Right lobe of liver (tissue), 4 donors: ENCODE measurements around the gene TMEM132D.

Experiments
- POLR2A ChIP-seq: fragments of 450-650 bp; IDR thresholded peaks from one replicate; pipeline ENCODE4 v1.6.1; 2017; ENCODE audit warnings: antibody characterized with exemption, mild to moderate bottlenecking
- TF ChIP-seq, protein P1 (sequence below), 4 donors: fragments of 200-600 bp in 3 of 4; fragments of 450-650 bp in 1 of 4; IDR thresholded peaks; one replicate each; pipeline versions ENCODE4 v1.5.1 to v1.8.0; 2016 to 2022; ENCODE audit warnings: antibody characterized with exemption in 4 of 4, mild to moderate bottlenecking in 2 of 4
- donor health status: DM: no; HTN: no; CAD: no.
- donor health status: DM: no; HTN: no; CAD: no.
- donor health status: DM: no; HTN: yes; CAD: no.

DNA sequence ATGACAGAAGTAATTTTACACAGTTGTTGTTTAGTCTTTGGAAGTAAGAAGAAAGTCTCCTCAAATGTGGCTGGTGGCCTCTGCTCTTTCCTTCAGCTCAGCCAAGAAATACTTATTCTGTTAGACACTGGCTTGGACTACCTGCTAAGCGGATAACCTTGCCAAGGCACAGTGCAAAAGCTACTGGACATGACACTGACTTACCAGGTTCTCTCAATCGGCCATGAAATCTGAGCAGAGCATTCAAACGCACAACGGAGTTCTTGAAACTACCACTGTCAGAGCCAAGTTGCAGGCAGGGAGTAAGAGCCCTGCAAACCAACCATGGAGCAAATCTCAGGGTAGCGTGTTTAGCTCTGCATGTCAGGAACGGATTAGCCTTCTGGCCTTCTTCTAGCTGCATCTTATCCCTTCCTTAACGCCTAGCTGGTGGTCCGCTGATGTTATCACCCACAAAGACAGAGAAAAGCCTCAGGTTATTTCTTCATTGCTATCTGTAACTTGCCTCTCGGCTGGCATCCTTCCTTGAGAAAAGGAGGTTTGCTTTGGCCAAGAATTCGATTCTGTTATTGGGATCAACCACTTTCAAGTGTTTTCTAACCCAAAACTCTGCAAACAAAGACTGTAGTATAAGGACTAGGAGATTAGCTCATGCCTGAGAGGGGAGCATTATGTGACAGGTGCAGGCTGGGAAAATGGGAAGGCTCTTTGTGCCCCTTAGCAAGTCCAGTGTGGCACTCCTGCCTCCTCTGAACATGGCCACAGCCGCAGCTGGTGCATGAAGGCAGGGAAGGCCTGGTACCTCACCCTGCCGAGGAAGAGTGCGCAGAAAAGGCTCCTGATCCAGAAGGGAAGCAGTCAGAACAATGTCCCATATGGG is 827.1 kb downstream of the TMEM132D start:
- TF ChIP-seq, protein P1, sequence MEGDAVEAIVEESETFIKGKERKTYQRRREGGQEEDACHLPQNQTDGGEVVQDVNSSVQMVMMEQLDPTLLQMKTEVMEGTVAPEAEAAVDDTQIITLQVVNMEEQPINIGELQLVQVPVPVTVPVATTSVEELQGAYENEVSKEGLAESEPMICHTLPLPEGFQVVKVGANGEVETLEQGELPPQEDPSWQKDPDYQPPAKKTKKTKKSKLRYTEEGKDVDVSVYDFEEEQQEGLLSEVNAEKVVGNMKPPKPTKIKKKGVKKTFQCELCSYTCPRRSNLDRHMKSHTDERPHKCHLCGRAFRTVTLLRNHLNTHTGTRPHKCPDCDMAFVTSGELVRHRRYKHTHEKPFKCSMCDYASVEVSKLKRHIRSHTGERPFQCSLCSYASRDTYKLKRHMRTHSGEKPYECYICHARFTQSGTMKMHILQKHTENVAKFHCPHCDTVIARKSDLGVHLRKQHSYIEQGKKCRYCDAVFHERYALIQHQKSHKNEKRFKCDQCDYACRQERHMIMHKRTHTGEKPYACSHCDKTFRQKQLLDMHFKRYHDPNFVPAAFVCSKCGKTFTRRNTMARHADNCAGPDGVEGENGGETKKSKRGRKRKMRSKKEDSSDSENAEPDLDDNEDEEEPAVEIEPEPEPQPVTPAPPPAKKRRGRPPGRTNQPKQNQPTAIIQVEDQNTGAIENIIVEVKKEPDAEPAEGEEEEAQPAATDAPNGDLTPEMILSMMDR (IDR thresholded peaks at IDR 0.05): no peak
- no peak for TF ChIP-seq POLR2A
